Esophagus muscularis mucosa (tissue), 4 donors: ENCODE measurements around the gene CEP250. TPM values are rescaled to one million over a fixed set of nuclear protein-coding genes. Genes with fewer than 3 reads are reported as not detected.
"Not testable (repeated sequence)": the region's sequence is repeated elsewhere in the genome, so short reads cannot be mapped to it uniquely, and the experiment has no call there.

Experiments
- DNase-seq: peaks from one replicate; pipeline ENCODE4 v3.0.0-alpha.2; 2017; ENCODE audit errors: extremely low spot score
- H3K27ac ChIP-seq, 4 donors: fragments of 200-600 bp; sonication (generic); replicated peaks in 1 of 4; 1 replicate in 3 of 4; 2 replicates in 1 of 4; pipeline ENCODE4 v1.5.1; 2016 to 2019; ENCODE audit warnings: mild to moderate bottlenecking in 1 of 4
- H3K27me3 ChIP-seq, 4 donors: fragments of 200-600 bp; sonication (generic); one replicate each; pipeline versions ENCODE4 v1.5.1 to v1.6.0; 2016 to 2019
- H3K36me3 ChIP-seq, 4 donors: fragments of 200-600 bp; sonication (generic); one replicate each; pipeline ENCODE4 v1.5.1; 2016 to 2019
- H3K4me1 ChIP-seq, 4 donors: fragments of 200-600 bp; sonication (generic); one replicate each; pipeline ENCODE4 v1.5.1; 2016 to 2019
- H3K4me3 ChIP-seq, 4 donors: fragments of 200-600 bp; sonication (generic); 1 replicate in 2 of 4; 2 replicates in 2 of 4; pipeline ENCODE4 v1.5.1; 2016 to 2019; ENCODE audit warnings: mild to moderate bottlenecking in 4 of 4, moderate library complexity in 1 of 4
- H3K9me3 ChIP-seq, 4 donors: fragments of 200-600 bp; sonication (generic); 1 replicate in 3 of 4; 2 replicates in 1 of 4; pipeline ENCODE4 v1.5.1; 2016 to 2019
- CTCF ChIP-seq, 3 experiments: fragments of 200-600 bp in 2 of 3; fragments of 450-650 bp in 1 of 3; sonication (generic) in 2 of 3; IDR thresholded peaks; one replicate each; pipeline ENCODE4 v1.5.1; 2017 to 2019; ENCODE audit warnings: antibody characterized with exemption in 3 of 3, mild to moderate bottlenecking in 2 of 3, moderate library complexity in 1 of 3
- EP300 ChIP-seq: sonication (generic); formaldehyde crosslinking; IDR thresholded peaks from one replicate; pipeline ENCODE4 v1.6.1; 2017; ENCODE audit warnings: antibody characterized with exemption
- POLR2A ChIP-seq: fragments of 450-650 bp; IDR thresholded peaks from one replicate; pipeline ENCODE4 v1.6.1; 2017; ENCODE audit warnings: antibody characterized with exemption, moderate library complexity, mild to moderate bottlenecking, low read depth
- POLR2AphosphoS5 ChIP-seq, 2 donors: sonication (generic); formaldehyde crosslinking; IDR thresholded peaks; one replicate each; pipeline ENCODE4 v1.6.1; 2017; ENCODE audit warnings: antibody characterized with exemption in 2 of 2
- WGBS: methylation state at CpG from one replicate; pipeline ENCODE4 v1.1.5; 2018; 5-methylcytosine and 5-hydroxymethylcytosine counted together
- intact Hi-C: fragments of 100-400 bp; cut with DNase I; formaldehyde crosslinking; loops from one replicate; pipeline ENCODE4 v1.15.1; 2023
- total RNA-seq, 4 donors: library from RNA; depleted of rRNA; stranded (reverse); fragments of >200 nt; gene quantifications; one replicate each; pipeline versions ENCODE4 v1.1.0 to v1.2.1, GENCODE V29; 2016

The CEP250 gene
- total RNA-seq, 4 donors from 2014 or later = 17.7 to 35.8 (median 23.7) TPM

DNA sequence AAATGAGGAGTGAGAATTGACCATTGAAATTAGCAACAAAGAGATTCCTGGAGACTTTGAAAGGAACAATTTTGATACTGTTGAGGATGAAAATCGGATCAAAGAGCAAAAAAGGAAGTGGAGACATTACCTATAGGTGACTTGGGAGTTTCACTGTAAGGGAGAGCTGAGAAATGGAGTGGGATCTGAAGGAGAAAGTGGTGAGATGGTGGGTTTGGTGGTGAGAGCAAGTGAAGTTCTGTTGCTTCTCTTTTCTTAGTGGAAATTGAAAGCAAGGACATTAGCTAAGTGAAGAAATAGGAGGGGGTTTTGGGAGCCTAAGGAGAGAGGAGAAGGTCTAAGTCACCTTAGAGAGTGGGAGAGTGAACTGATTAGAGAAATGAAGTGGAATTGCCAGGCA is 90.7 kb downstream of the CEP250 start:
- DNase-seq = no peak
- Histone ChIP-seq H3K4me1 (peaks cover 3 to 20% (median 16%) of the 10 kb centered on the region in 4 donors), H3K27me3 (no peaks in the 10 kb centered on the region), H3K36me3 (peaks cover 34 to 75% (median 52%) of the 10 kb centered on the region in 4 donors), H3K4me3 (no peak overlapping the region), H3K27ac (no peak overlapping the region), H3K9me3 (no peaks in the 10 kb centered on the region)
- intact Hi-C loops = no loop called here
- TF ChIP-seq EP300 (no peak), CTCF (IDR thresholded peaks at IDR 0.05) (no peak), POLR2AphosphoS5 (IDR thresholded peaks at IDR 0.05) (no peak), POLR2A (no peak)
- 89% methylated on average over 1 of the region's 1 CpG for WGBS

GRCh38 chr20:35547329-35547728 is 91.9 kb downstream of the CEP250 start:
- Histone ChIP-seq H3K9me3 (no peaks in the 10 kb centered on the region), H3K36me3 (peaks cover 34 to 87% (median 64%) of the 10 kb centered on the region in 4 donors), H3K27me3 (no peaks in the 10 kb centered on the region), H3K27ac (no peak overlapping the region), H3K4me3 (no peak overlapping the region), H3K4me1 (peaks cover 0 to 11% (median 7%) of the 10 kb centered on the region in 4 donors)
- 82% methylated on average over 9 of the region's 9 CpGs for WGBS
- TF ChIP-seq CTCF (IDR thresholded peaks at IDR 0.05) (no peak), POLR2AphosphoS5 (IDR thresholded peaks at IDR 0.05) (no peak), POLR2A (no peak), EP300 (no peak)
- no peak for DNase-seq
- intact Hi-C loops = no loop called here

DNA sequence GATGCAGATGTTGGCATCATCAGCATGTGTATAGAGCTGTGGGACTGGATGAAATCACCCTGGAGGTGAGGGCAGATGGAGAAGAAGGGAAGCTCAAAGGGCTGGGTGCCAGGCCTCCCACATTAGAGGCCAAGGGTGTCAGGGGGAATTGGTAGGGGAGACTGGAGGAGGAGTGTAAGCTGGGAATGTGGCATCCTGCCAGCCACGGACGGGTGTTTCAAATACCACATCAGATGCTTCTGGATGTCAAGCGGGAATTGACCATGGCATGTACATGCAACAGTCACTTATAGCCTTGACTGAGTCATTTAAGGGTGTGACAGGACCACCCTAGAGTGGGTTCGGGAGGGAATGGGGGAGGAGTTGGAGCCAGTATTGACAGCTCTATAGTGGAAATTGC is 96.1 kb downstream of the CEP250 start:
- intact Hi-C loops = no loop called here
- Histone ChIP-seq H3K4me3 (no peak overlapping the region), H3K27ac (no peak overlapping the region), H3K4me1 (no peaks in the 10 kb centered on the region), H3K27me3 (no peaks in the 10 kb centered on the region), H3K36me3 (peaks cover 44 to 99% (median 93%) of the 10 kb centered on the region in 4 donors), H3K9me3 (no peaks in the 10 kb centered on the region)
- no peak for TF ChIP-seq POLR2A
- 57% methylated on average over 4 of the region's 4 CpGs for WGBS
- DNase-seq = no peak

DNA sequence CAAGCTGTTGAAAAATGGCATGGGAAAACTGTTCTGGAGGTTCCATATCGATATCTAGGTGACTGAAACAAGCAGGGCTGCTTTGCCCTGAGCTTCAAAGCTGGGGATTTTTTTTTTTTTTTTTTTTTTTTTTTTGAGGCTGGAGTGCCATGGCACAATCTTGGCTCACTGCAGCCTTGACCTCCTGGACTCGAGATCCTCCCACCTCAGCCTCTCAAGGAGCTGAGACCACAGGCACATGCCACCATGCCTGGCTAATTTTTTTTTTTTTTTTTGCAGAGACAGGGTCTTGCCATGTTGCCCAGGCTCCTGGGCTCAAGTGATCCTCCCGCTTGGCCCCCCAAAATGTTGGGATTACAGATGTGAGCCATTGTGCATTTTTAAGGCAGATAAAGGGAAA is 97.5 kb downstream of the CEP250 start:
- intact Hi-C loops = no loop called here
- no peaks in the 10 kb centered on the region for H3K9me3 ChIP-seq
- DNase-seq = no peak
- no peak overlapping the region for H3K4me3 ChIP-seq
- H3K27ac ChIP-seq = no peak overlapping the region
- H3K36me3 ChIP-seq = peaks cover 41 to 99% (median 96%) of the 10 kb centered on the region in 4 donors
- WGBS = 88% methylated on average over 3 of the region's 3 CpGs
- H3K4me1 ChIP-seq = no peaks in the 10 kb centered on the region
- H3K27me3 ChIP-seq = no peaks in the 10 kb centered on the region
- TF ChIP-seq POLR2A = no peak
- TF ChIP-seq CTCF (IDR thresholded peaks at IDR 0.05) = no peak
- TF ChIP-seq POLR2AphosphoS5 (IDR thresholded peaks at IDR 0.05) = no peak
- no peak for TF ChIP-seq EP300

GRCh38 chr20:35555461-35555860 is 100.1 kb downstream of the CEP250 start:
- H3K4me3 ChIP-seq, H3K9me3 ChIP-seq, intact Hi-C loops, H3K27me3 ChIP-seq, H3K27ac ChIP-seq, DNase-seq, H3K4me1 ChIP-seq: not testable (repeated sequence)
- H3K36me3 ChIP-seq = peaks cover 21 to 90% (median 78%) of the 10 kb centered on the region in 4 donors
- WGBS = 80% methylated on average over 3 of the region's 4 CpGs

- no peak overlapping the region for H3K27ac ChIP-seq
- TF ChIP-seq POLR2A (no peak), CTCF (IDR thresholded peaks at IDR 0.05) (no peak)
These were observed 100.7 kb downstream of the CEP250 start for GRCh38 chr20:35555951-35556645.

More at GRCh38 chr20:35555951-35556645, 100.7 kb downstream of the CEP250 start:
- WGBS = 88% methylated on average over 19 of the region's 21 CpGs
- intact Hi-C loops = no loop called here
- Histone ChIP-seq H3K27me3 (no peaks in the 10 kb centered on the region), H3K36me3 (peaks cover 16 to 84% (median 72%) of the 10 kb centered on the region in 4 donors), H3K4me3 (no peak overlapping the region), H3K9me3 (no peaks in the 10 kb centered on the region), H3K4me1 (no peaks in the 10 kb centered on the region)
- no peak for DNase-seq
